GM21717 (cell line): ENCODE results near the gene PDXDC1.
"Not testable (repeated sequence)": the region's sequence is repeated elsewhere in the genome, so short reads cannot be mapped to it uniquely, and the experiment has no call there.

Experiments used
- ATAC-seq: cut with Tn5 transposase; IDR thresholded peaks from one replicate; pipeline ENCODE4 v1.9.1; 2021; ENCODE audit warnings: mild to moderate bottlenecking, moderate library complexity; ENCODE audit not compliant: unreplicated experiment

PDXDC1 gene

GRCh38 chr16:15130256-15130932, 155.6 kb downstream of the PDXDC1 start:
- not testable (repeated sequence) for ATAC-seq

DNA sequence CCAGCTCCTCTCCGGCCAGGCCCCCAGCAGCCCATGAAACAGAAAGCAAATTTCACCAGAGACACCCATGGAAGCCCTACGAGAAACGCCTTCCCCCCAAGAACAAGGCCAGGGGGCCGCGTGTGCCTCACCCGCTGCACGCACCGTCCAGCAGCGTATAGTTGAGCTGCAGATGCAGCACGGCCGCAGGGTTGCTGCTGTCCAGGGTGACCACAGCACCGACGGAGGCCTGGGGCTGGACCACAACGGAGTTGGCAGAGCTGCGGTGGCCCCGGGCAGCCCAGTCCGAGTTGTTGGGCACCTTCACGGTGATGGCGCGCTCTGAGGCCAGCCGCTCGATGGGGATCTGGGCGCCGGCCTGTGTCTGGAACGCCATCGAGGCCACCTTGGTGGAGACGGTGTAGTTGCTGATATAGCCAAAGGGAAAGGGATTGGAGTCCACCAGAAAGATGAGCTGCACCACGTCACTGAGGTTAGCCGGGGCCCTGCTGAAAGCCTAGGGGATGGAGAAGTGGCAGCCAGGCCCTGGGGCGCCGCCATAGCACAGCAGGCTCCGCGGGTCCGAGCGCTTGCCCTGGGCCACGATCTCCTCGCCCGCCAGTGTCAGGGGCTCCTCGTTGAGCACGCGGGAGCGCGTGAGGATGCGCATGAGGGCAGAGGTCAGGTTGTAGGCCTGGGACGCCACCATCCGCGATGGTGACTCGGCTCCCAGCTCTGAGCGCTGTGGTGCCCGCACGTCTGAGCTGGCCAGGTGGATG, 156.3 kb downstream of the PDXDC1 start:
- not testable (repeated sequence) for ATAC-seq

DNA sequence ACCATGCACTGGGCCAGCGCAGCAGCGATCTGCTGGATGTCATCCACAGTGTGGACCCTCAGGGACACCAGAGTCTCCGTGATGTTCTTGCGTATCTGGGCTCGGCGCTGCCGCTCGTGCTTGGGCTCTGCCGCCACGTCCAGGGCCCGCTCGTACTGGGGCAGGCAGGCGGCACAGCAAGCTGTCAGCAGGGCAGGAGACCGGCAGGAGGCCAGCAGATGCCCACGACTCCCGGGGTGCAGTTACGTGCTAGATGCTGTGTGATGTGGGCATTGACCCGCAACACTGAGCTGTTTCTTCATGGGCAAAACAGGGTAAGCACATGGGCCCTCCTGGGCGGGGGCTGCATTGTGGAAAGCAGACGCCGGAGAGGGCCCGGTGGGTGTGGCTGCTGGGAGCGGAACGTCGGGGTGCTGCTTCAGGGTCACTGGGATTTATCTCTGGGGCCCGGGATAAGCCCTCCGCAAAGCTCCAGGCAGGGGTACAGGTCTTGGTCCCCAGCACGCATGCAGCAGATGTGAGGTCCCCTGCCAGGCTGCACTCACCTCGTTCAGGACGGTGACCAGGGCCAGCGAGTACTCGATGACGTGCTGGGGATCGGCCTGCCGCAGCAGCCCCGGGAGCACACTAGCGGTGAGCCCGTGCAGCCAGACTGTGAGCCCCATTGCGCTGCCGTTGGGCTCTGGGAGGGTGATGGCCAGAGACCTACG, 158.0 kb downstream of the PDXDC1 start:
- not testable (repeated sequence) for ATAC-seq

GRCh38 chr16:15133554-15133953, 158.7 kb downstream of the PDXDC1 start:
- not testable (repeated sequence) for ATAC-seq

DNA sequence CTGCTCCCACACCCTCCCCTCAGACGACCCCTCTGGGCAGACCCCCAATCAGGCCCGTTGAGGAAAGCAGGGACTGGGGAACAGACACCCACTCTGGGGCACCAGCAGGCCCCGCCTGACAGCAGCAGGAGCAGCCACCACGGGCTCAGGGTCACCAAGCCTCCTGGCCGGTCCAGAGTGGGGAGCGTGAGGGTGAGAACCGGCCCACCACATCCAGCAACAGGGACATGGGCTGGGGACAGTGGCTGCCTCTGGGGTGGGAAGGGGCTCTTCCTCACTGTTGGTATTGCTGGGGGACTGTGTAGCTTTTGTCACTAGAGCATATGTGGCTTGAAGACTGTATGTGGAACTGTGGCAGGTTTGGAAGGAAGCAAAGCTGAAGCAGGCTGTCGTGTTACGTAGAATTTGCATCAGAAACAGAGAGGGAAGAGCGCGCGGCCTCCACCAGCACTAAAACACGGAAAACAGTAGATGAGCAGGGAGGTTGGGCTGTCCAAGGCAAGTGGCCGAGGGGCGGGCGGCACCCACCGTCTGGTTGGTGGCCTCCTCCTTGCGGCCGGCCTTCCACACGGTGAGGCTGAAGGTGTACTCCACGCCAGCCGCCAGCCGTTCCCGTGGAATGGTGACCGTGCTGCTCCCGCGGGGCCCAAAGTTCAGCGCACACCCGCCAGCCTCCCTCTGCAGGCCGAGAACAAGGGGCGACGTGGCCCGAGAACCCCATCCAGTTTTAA, 160.1 kb downstream of the PDXDC1 start:
- ATAC-seq: not testable (repeated sequence)

DNA sequence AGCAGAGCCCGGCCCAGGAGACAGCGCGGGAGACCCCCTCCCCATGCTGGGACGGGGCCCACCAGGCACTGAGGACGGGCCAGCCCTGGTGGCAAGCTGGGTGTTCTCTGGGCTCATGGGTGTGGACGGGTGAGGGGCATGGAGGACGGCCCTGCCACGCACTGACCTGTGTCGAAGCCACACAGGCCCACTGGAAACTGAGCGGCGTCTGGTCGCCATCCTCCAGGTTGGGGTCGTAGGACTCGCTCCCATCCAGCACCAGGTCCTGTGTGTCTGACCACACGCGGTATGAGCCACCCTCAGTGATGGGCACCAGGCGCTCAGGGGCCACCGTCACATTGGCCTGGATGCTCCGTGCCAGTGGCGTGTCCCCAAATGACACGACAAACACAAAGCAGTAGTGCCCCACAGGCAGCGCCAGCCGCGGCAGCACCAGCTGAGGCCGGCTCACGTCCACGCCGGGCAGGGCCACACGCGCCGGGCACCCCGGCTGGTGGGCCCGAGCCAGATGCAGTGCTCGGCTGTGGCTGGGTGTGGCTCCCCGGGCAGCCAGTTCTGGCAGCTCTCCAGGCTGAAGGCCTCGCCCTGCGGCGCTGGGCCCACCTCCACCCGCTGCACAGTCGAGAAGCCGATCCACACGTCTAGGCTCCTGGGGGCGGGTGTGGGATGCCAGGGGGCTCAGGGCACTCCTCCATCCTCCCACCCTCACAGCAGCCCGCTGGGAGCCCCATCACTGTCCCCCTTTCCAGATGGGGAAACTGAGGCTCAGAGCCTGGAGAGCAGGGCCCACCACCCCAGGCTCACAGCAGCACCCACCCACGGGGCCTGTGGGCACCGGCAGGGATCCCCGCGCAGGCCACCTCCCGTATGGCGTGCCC, 160.9 kb downstream of the PDXDC1 start:
- ATAC-seq: not testable (repeated sequence)

- ATAC-seq: not testable (repeated sequence)
These were observed 162.7 kb downstream of the PDXDC1 start for GRCh38 chr16:15137514-15137913.

- ATAC-seq: not testable (repeated sequence)
These were observed 165.9 kb downstream of the PDXDC1 start for GRCh38 chr16:15140444-15141365.

- no peak for ATAC-seq
These were observed 166.8 kb downstream of the PDXDC1 start for GRCh38 chr16:15141586-15141985.

GRCh38 chr16:15142107-15142890, 167.5 kb downstream of the PDXDC1 start:
- ATAC-seq: not testable (repeated sequence)

- not testable (repeated sequence) for ATAC-seq
These were observed 168.2 kb downstream of the PDXDC1 start for GRCh38 chr16:15142891-15143600.

DNA sequence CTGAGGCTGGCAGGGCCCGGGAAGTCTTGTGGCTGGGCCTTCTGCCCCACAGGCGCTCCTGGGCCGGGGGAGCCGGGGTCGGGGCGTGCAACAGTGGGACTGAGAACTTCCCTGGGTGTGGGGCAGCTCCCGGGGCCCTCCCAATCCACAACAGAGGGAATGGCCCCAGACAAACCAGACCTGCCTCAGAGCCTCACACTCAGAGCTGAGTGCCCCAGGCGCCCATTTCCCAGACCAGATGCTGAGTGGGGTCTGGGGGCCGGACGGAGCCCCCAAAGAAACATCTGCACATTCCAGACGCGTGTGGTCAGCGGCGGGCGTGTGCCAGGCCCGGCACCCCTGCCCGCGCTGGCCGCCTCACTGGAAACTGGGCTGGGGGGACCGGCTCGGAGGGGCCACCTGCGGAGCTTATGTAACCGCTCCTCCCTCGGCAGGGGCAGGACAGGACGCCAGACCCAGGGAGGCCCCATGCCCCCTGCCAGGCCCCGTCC, 168.8 kb downstream of the PDXDC1 start:
- ATAC-seq: not testable (repeated sequence)

GRCh38 chr16:15144092-15144631, 169.3 kb downstream of the PDXDC1 start:
- not testable (repeated sequence) for ATAC-seq

DNA sequence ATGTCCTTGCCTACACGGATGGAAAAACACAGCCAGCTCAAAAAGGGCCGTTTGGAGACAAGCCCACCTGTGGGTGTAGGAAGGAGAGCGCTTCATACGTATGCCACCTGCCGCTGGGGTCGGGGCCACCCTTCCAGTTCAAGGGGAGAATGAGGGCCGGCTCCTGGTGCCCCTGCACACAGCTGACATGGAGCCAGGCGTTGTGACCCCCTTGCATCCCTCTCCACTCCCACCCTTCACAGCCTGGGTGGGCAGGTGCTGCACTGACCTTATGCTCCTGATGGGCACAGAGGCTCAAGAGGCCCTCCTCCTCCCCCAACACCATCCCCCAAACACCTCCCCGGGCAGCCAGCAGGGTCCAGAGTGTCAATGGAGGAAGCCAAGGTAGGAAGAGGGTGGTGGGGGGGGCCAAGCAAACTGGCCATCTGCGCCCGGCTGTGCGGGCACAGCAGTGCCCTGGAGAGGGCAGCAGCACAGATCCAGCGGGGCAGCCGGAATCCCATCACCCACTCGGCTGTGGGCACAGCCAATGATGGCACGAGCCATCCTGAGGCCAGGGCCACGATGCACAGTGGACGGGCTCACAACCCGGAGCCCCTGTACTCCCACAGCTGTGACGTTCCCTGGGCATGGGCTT, 170.1 kb downstream of the PDXDC1 start:
- not testable (repeated sequence) for ATAC-seq

DNA sequence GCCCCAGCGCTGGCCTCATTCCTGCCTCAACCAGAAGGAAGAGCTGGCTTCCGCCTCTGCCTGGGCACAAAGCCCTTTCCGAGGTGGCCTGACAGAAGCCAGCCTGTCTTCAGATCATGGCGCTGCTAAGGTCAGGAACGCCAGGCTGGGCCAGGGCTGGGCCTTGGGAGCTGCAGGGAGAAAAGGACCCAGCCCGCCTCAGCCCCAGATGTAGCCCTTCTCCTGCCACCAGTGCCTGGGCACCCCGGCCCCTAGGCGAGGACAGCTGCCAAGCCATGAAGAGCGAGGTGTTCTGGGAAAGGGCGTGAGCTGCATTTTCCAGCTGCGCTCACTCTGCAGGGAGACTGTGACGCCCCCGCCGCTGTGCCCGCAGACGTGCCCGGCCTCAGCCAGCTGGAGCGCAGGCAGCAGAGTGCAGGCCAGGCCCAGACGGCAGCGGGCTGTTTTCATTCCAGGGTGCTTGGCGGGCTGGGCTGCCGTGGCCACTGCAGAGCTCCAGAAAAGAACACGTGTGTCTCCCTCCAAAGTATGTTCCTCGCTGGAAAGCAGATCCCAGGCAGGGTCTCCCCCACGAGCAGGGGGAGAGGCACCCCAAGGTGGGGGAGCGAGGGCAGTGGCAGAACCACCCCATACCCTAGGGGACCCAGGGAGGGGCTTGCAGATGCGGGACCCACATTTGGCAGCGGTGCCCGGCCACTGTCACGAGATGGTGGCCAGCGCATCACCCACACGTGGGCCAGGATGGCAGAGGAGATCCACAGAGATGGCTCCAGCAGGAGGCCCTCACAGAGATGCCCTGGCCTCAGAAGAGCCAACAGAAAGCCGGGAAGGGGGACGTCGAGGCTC, 170.8 kb downstream of the PDXDC1 start:
- not testable (repeated sequence) for ATAC-seq

DNA sequence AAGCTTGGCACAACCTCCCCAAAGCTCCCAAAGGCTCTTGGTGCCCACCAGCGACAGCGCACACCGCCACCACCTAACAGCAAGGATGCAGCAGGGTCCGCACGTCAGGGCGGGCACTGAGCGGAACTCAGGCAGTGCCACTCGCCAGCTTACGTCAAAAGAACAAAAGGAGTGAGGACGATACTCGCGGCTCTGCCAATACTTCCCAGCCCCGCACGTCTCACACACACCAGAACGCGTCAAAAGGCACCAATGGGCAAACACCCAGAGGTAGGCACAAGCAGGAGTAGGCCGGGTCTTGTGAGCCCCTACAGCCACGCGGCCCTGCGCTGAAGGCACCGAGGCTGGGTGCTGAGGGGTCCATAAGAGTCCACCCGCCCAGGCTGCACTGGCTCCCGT, 171.4 kb downstream of the PDXDC1 start:
- ATAC-seq: not testable (repeated sequence)
